ENCODE results near the gene CCDC74A. TPM values are rescaled to one million over a fixed set of nuclear protein-coding genes. Genes with fewer than 3 reads are reported as not detected.
"Not testable (repeated sequence)": the region's sequence is repeated elsewhere in the genome, so short reads cannot be mapped to it uniquely, and the experiment has no call there.

The CCDC74A gene
- total RNA-seq, 1 experiment from 2014 or later = 29.9 TPM

- BruUV-seq (replicated peaks) = no TSS peak
- intact Hi-C loops (cut with micrococcal nuclease; ENCODE audit: unreplicated experiment) (no loop called here), in situ Hi-C loops (cut with HindIII; ENCODE audit: low pct_unique_long_range_greater_than_20kb, low sequenced_read_pairs) (no loop called here)
- no peak for ATAC-seq
- H3K27me3 ChIP-seq (ENCODE audit: control insufficient read depth, insufficient read depth, low read length) = no peaks in the 10 kb centered on the region
- H3K36me3 ChIP-seq (ENCODE audit: control insufficient read depth, insufficient read depth, low read length) = no peaks in the 10 kb centered on the region
- no peak overlapping the region for H3K4me3 ChIP-seq (ENCODE audit: low read depth in 2 of 2, low read length in 2 of 2)
- TF ChIP-seq SIN3A (IDR thresholded peaks at IDR 0.05; ENCODE audit: borderline replicate concordance, insufficient read depth, low read depth, low read length) (no peak), TCF7L2 (IDR thresholded peaks at IDR 0.05; ENCODE audit: low read depth, low read length) (no peak), REST (IDR thresholded peaks at IDR 0.05; ENCODE audit: insufficient read depth in 1 of 2, low read depth in 2 of 2, low read length in 1 of 2) (no peak), POLR2AphosphoS5 (IDR thresholded peaks at IDR 0.05; ENCODE audit: low read depth, low read length) (no peak), CTCF (IDR thresholded peaks at IDR 0.05) (no peak)
- POLR2A ChIA-PET = no interaction called here
- H3K9me3 ChIP-seq (ENCODE audit: control insufficient read depth, insufficient read depth, low read depth, low read length) = no peaks in the 10 kb centered on the region
- H3K4me1 ChIP-seq (ENCODE audit: control insufficient read depth, insufficient read depth, low read length) = no peaks in the 10 kb centered on the region; the same call in 1 of the 2 replicates
- CTCF ChIA-PET = no interaction called here
- DNase-seq (ENCODE audit: low read depth, low spot score) = no peak
- no peak overlapping the region for H3K27ac ChIP-seq (ENCODE audit: low read length)
Observed at GRCh38 chr2:131517106-131517831, 10.4 kb upstream of the CCDC74A start.

- CTCF ChIA-PET; H3K27me3 ChIP-seq (ENCODE audit: control insufficient read depth, insufficient read depth, low read length); DNase-seq (ENCODE audit: low read depth, low spot score); H3K4me1 ChIP-seq (ENCODE audit: control insufficient read depth, insufficient read depth, low read length); H3K9me3 ChIP-seq (ENCODE audit: control insufficient read depth, insufficient read depth, low read depth, low read length); H3K36me3 ChIP-seq (ENCODE audit: control insufficient read depth, insufficient read depth, low read length); in situ Hi-C loops (cut with HindIII; ENCODE audit: low pct_unique_long_range_greater_than_20kb, low sequenced_read_pairs); H3K27ac ChIP-seq (ENCODE audit: low read length); H3K4me3 ChIP-seq (ENCODE audit: low read depth in 2 of 2, low read length in 2 of 2); ATAC-seq; intact Hi-C loops (cut with micrococcal nuclease; ENCODE audit: unreplicated experiment); BruUV-seq (replicated peaks); POLR2A ChIA-PET: not testable (repeated sequence)
Observed at GRCh38 chr2:131517856-131518255, 9.8 kb upstream of the CCDC74A start.

GRCh38 chr2:131518531-131518930 lies 9.2 kb upstream of the CCDC74A start:
- H3K27ac ChIP-seq (ENCODE audit: low read length); POLR2A ChIA-PET; DNase-seq (ENCODE audit: low read depth, low spot score); ATAC-seq; intact Hi-C loops (cut with micrococcal nuclease; ENCODE audit: unreplicated experiment); H3K36me3 ChIP-seq (ENCODE audit: control insufficient read depth, insufficient read depth, low read length); H3K4me3 ChIP-seq (ENCODE audit: low read depth in 2 of 2, low read length in 2 of 2); BruUV-seq (replicated peaks); H3K27me3 ChIP-seq (ENCODE audit: control insufficient read depth, insufficient read depth, low read length); CTCF ChIA-PET; H3K9me3 ChIP-seq (ENCODE audit: control insufficient read depth, insufficient read depth, low read depth, low read length); in situ Hi-C loops (cut with HindIII; ENCODE audit: low pct_unique_long_range_greater_than_20kb, low sequenced_read_pairs); H3K4me1 ChIP-seq (ENCODE audit: control insufficient read depth, insufficient read depth, low read length): not testable (repeated sequence)
